Measurements from ENCODE around the gene MYBL2.
"Not testable (repeated sequence)": the region's sequence is repeated elsewhere in the genome, so short reads cannot be mapped to it uniquely, and the experiment has no call there.

MYBL2 gene

DNA sequence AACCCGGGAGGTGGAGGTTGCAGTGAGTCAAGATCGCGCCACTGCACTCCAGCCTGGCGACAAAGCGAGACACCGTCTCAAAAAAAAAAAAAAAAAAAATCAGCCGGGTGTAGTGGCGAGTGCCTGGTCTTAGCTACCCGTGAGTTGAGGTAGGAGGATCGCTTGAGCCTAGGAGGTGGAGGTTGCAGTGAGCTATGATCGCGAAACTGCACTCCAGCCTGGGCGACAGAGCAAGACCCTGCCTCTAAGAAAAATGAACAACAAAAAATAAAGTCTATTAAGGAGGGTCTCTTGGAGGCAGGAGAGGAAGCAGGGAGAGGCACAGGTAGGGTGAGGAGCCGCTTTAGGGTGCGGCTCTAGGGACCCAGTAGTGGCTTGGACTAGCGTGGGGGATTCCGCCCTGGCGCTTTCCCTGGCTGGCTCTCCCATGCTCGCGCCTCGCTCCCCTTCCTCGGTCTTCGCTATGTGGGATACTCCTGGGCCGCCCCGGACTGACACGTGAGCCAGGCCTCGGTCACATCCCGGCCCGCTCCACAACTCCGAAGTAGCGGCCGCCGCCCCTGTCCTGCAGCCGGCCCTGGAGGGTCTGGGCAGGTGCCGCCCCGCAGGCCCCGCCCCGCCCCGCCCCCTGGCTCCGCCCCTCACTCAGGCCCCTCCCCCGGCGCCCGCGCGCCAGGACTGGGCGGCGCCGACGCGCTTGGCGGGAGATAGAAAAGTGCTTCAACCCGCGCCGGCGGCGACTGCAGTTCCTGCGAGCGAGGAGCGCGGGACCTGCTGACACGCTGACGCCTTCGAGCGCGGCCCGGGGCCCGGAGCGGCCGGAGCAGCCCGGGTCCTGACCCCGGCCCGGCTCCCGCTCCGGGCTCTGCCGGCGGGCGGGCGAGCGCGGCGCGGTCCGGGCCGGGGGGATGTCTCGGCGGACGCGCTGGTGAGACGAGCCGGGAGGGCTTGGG, at the start of gene MYBL2:
Gene MYBL2, plus strand, starts transcription at position 739 of the 953 bp plus-strand sequence. Its CDS starts 170 bp downstream, at position 909.
- peak; percentile 24 to 46 for DNase-seq (ENCODE audit: low read depth in 2 of 2)

DNA sequence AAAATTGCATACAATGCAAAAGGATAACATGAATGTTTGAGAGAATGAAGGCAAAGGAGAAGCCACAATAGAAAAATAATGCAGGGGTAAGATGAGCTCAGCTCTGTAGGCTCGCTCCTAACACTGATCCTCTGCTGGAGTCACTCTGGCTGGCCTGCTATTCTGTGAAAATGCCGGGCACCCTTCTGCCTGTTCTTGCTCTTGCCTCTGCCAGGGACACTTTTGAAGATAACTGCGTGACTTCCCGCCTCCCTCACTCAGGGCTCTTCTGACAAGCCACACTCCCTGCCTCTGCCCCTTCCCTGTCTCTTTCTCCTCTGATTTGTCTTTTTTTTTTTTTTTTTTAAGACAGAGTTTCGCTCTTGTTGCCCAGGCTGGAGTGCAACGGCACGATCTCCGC, 35.3 kb upstream of the MYBL2 start:
- DNase-seq (ENCODE audit: low read depth in 2 of 2), result no peak

DNA sequence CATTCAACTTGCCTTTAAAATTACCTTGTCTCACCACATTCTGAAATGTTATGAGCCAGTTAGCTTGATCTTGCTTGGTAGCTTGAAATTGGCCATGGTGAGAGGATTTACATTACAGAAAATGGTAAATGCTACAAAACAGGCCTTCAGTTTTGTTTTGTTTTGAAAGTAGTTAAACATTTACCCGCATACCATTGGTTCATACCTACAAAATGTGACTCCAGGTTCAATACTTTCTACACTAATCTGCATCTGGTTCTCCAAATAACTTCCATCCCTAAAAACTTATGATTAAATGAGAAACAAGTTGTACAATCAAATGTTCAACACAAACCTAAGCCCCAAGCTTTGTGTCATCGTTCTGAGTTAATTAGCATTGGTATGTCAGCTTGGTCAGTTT, 30.5 kb upstream of the MYBL2 start:
- DNase-seq (ENCODE audit: low read depth in 2 of 2), result no peak

DNA sequence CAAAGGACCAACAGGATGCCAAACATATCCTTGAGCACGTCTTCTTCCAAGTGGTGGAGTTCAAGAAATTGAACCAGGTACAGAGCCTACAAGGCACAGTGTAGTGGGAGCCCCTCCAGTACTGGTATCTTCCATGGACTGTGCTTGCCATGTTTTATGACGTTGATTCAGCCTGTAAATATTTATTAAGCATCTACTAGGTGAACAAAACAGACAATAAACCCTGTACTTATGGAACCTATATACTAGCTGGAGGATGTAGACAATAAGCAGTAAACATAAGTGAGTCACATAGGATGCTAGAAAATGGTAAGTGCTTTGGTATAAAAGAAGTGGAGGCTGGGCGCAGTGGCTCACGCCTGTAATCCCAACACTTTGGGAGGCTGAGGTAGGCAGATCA, 24.4 kb upstream of the MYBL2 start:
- DNase-seq (ENCODE audit: low read depth in 2 of 2), result no peak

DNA sequence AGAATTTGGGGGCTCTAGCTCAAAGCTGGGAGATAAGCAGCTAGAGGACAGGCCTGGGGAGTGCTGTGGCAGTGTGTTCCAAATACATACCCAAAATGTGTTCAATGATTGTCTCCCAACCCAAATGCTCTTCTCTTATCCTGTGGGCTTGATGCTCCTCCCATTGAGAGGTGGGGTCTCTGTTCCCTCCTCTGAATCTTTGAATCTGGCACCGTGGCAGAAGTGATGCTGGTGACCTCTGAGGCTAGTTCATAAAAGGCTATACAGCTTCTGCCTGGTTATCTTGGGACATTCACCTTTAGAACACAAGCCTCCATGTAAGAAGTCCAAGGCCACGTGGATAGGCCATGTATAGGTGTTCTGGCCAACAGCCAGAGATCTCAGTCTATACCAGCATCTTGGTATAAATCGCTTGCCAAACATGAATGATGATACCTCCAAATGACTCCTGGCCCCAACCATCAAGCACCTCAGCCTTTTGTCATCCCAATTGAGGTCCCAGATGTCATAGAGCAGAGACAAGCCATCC, 15.9 kb upstream of the MYBL2 start:
- no peak for DNase-seq (ENCODE audit: low read depth in 2 of 2)

DNA sequence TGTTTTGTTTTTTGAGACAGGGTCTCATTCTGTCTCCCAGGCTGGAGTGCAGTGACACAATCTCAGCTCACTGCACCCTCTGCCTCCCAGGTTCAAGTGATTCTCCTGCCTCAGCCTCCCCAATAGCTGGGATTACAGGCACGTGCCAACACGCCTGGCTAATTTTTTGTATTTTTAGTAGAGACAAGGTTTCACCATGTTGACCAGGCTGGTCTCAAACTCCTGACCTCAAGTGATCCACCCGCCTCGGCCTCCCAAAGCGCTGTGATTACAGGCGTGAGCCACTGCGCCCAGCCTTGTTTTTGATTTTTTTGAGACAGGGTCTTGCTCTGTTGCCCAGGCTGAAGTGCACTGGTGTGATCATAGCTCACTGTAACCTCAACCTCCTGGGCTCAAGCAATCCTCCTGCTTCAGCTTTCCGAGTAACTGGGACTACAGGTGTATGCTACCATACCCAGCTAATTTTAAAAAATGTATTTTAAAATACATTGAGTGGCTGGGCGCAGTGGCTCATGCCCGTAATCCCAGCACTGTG, 15.2 kb upstream of the MYBL2 start:
- DNase-seq (ENCODE audit: low read depth in 2 of 2), result not testable (repeated sequence)

DNA sequence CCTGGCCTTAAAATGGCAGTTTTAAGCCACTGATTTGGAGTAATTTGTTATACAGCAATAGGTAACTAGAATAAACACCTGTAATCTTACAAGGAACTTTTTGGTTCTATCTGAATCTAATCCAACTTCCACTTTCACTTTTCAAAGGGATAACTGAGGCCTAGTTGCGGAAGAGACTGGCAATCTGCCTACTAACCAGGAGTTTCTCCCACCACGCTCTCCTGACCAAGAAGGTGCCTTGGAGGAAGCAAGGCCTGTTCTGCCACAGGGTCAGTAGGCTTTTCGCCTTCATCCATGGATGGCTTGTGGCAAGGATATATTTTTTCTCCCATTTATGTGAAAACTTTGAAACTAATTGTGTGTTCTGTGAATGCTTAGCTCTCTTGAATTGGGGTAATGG, 12.9 kb upstream of the MYBL2 start:
- no peak for DNase-seq (ENCODE audit: low read depth in 2 of 2)

DNA sequence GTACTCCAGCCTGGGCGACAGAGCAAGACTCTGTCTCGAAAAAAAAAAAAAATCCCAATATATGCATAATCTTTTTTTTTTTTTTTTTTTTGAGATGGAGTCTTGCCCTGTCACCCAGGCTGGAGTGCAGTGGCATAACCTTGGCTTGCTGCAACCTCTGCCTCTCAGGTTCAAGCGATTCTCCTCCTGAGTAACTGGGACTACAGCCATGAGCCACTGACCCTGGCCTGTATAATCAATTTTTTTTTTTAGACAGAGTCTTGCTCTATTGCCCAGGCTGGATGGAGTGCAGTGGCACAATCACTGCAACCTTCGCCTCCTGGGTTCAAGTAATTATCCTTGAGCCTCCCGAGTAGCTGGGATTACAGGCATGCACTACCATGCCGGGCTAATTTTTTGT, 11.7 kb upstream of the MYBL2 start:
- DNase-seq (ENCODE audit: low read depth in 2 of 2), result not testable (repeated sequence)

DNA sequence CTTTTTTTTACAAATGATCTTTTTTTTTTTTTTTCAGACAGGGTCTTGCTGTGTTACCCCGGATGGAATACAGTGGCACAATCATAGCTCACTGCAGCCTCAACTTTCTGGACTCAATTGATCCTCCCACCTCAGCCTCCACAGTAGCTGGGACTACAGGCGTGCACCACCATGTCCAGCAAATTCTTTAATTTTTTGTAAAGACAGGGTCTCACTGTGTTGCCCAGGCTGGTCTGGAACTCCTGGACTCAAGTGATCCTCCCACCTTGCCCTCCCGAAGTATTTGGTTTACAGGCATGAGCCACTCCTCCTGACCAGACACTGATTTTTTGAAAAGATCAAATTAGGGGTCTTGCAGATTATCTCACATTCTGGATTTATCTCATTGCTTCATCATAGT, 11.0 kb upstream of the MYBL2 start:
- DNase-seq (ENCODE audit: low read depth in 2 of 2), result no peak

DNA sequence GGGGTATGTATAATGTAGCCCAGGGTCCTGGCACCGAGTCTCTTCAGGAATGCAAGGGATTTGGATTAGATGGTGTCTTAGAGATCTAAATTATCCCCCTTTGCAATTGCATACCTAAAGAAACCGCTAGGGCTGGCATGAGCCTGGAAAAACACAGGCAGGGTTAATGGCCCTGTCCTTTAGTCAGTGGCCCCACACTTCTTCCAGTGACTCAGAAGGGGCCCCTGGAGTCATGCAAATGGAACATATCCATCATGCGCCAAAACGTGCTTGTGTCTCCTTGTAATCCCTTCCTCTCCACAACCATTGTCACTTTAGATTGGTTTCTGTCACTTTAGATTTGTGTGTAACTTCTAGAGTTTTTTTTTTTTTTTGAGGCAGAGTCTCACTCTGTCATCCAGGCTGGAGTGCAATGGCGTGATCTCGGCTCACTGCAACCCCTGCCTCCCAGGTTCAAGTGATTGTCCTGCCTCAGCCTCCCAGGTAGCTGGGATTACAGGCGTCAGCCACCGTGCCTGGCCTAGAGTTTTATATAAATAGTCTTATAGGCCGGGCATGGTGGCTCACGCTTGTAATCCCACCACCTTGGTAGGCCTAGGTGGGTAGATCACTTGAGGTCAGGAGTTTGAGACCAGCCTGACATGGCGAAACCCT, 8.7 kb upstream of the MYBL2 start:
- no peak for DNase-seq (ENCODE audit: low read depth in 2 of 2)

DNA sequence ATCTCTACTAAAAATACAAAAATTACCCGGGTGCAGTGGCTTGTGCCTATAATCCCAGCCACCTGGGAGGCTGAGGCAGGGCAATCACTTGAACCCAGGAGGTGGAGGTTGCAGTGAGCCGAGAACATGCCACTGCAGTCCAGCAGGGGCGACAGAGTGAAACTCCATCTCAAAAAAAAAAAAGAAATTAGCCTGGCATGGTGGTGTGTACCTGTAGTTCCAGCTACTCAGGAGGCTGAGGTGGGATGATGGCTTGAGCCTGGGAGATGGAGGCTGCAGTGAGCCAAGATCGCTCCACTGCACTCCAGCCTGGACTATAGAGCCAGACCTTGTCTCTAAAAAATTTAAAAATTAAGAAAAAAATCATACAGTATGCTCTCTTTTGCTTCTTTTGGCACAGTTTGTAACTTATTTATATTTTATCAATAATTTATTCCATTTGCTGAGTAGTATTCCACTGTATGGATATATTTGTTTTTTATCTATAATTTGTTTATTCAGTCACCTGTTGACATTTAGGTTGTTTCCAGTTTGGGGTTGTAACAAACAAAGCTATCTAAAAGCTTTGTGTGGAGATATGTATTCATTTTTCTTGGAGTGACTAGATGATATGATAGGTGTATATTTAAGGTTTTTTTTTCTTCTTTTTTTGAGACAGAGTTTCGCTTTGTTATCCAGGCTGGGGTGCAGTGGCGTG, 8.0 kb upstream of the MYBL2 start:
- DNase-seq (ENCODE audit: low read depth in 2 of 2), result no peak

DNA sequence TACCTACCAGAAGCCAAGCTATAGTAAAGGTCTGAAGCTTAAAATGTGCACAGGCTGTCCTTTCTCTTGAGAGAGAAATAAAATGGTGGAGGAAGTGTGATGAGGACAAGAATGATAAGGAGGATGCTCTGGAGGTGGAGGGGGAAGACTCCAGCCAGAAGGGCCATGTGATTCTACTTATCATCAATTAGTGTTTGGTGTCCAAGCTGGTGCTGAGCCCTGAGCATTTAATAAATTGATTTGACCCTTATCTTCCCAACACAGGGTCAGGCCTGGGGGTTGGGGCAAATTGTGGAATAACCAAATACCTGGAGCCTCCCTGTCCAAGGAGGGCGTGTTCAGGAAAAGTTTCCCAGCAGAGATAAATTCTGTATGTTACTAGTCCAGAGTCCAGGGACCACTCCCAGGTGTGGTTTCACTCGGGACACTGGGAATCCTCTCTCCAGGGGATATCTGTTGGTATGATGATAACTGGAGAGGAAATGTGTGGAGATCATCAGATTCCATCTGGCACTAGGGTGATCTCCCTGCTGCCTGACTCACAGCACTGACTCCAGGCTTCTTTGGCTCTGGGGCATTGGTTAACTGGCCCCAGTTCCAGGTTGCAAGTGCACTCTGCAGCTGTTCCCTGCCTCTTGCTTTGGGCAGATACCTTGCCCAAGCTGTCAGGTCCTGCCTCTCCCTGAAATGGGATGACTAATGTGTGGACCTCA, 3.8 kb upstream of the MYBL2 start:
- no peak for DNase-seq (ENCODE audit: low read depth in 2 of 2)

DNA sequence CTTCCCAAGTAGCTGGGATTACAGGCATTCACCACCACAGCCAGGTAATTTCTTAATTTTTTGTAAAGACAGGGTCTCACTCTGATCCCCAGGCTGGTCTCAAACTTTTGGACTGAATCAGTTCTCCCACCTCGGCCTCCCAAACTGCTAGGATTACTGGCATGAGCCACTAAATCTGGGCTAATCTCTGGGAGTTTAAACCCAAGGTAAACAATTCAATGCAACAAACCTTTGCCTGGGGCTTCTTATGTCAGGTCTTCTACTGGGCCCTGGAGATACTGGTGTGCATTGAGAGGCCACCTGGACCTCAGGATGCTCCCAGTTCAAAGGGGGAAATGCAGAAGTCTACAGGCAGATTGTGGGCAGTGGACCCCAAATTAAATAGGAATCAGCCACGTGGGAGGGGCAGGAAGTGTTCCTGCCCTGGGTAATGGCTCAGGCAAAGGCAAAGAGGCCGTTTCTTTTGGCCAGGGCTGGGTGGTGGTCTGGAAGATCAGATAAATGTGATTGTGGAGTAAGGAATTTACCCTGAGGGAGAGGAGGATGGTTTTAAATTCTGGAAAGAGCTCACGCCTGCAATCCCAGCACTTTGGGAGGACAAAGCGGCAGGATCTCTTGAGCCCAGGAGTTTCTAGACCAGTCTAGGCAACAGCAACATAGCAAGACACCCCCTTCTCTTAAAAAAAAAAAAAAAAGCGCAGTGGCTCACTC, 1.3 kb upstream of the MYBL2 start:
- no peak for DNase-seq (ENCODE audit: low read depth in 2 of 2)

DNA sequence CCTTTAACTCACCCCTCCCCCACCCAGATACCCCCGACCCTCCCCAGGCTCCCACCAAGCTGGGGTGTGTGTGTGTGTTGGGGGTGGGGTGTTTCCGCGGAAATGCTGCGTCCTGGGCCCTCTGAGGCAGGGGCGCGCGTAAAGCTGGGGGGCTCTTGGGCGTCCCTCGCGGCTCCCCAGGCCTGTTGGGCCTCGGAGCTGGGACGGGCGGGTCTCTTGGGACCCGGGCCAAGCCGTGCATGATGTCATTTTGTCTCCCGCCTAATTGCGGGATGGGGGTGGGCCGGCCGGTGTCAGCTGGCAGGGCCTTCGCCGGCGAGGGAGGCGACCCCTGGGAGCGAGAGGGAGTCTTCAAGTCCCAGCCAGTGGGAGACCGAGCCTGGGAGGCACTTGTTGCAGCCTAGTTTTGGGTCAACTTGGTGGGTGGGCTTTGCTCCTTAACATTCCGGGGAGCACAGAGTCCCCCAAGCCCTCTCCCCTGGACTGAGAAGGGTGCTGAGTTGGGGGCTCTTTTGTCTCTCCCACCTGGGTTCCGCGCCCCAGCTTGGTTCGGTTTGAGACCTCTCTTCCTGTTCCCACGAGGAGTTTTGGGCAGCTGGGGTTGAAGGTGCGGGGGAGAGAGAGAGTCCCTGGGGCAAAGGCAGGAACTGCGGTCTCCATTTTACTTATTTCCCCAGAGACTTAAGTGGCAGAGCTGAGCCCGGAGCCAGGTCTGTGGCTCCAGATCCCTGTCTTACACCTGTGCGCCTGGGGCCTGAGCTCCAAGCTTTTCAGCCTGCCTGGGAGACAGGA, 623 bp downstream of the MYBL2 start:
- no peak for DNase-seq (ENCODE audit: low read depth in 2 of 2)

DNA sequence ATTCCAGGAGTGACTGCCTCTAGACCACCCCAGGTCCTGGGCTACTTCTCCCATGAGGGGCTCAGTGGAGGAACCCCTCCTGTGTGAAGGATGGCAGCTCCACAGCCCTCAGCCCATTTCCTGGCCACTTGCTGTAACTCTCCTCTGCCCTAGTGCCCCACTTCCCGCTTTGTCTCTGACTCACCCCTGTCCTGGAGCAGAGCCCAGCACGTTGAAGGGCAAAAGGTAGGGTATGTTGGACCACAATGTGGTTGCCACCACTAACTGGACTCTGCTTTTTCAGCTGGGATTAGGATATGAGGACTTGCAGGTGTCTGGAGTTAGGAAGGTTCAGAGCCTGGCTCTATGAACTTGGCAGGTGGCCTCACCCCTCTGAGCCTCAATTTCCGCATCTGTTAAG, 2.4 kb downstream of the MYBL2 start:
- DNase-seq (ENCODE audit: low read depth in 2 of 2), result no peak

DNA sequence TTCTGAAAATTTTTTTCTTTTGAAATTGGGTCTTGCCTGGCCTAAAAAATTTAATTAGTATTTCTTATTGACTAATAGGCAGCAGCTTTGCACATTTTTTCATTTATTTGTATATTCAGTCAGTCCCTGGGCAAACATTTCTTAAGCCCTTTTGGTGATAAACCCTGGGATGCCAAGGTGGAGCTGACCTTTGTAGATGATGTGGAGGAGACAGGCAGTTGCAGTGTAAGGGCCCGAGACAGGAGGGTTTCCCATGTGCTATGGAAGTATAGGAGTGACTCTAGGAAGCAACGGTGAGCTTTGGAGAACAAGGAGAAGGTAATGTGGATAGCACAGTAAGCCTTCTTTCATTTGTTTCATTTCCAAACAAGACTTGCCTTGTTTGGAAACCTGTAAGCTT, 3.5 kb downstream of the MYBL2 start:
- DNase-seq (ENCODE audit: low read depth in 2 of 2), result no peak

DNA sequence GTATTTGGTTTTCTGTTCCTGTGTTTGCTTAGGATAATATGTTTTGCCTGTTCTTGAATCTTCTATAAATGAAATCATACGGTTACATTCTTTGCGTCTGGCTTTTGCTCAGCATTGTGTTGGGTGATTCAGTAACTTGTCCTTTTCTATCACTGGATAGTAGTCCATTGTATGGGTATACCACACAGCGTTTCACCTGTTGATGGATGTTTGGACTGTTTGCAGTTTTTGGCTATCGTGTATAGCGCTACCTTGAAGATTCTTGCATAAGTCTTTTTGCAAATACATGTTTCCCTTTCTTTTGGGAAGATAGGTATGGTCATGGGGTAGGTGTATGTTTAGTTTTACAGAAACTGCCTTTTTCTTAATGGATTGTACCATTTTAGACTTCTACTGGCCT, 9.5 kb downstream of the MYBL2 start:
- DNase-seq (ENCODE audit: low read depth in 2 of 2), result no peak

DNA sequence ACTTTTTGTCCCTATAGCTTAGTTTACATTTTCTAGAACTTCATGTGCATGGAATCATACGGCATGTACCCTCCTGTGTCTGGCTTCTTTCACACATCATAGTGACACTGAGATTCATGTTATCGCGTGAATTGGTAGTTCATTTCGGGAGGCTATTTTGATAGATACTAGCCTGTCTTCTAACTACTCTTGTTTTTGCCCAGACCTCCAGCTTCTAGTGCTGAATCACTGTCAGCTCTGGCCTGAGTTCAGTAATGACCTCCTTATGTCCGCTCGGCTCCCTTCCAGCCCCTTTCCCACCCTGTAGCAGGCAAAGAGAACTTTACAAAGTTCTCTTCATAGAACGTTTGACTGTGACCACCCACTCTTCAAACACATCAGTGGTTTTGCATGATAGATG, 14.1 kb downstream of the MYBL2 start:
- DNase-seq (ENCODE audit: low read depth in 2 of 2), result no peak

DNA sequence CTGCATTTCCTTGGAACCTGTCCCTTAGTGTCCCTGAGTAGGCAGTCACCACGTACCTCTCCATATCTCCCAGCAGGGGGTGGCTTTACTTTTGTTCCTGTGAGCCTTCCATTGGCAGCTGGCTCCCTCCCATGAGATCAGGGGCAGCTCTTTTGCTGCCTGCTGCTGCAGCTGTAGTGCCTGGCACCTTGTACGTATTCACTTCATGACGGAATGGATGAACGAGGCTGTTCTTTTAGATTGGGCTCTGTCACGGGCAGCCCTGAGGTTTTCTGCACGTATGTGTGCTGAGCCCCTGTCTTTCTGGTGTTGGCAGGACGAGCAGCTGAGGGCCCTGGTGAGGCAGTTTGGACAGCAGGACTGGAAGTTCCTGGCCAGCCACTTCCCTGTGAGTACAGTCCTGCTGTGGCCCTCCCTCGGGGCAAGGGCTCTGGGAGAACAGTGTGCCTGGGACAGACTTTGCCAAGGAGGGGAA, 14.6 kb downstream of the MYBL2 start:
- no peak for DNase-seq (ENCODE audit: low read depth in 2 of 2)

DNA sequence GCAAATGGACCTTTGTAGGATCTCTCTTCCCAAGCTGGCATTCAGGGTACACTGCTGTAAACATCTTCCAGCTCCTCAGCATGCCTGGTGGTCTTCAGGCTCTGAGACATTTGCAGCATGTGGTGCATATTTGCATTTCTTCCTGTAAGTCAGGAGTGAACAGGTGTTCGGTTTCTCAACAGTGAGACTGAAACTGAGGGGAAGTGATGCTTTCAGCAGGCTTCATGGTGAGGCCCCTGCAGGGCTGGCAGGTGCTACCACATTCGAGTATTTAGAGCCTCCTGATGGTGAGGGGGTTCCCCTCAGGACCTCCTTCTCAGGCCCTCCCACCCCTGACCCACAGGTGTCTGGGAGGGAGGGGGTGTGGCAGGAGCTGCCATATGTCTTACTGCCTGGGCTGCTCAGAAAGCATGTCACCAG, 15.1 kb downstream of the MYBL2 start:
- DNase-seq (ENCODE audit: low read depth in 2 of 2), result no peak

Measured in stimulated activated CD8-positive, alpha-beta memory T cell treated with anti-CD3 and anti-CD28 coated beads, Interleukin-7, amount 100 ng/mL, for 1 hour (primary cell).